Measurements from ENCODE around the gene NFKBIB. TPM values are rescaled to one million over a fixed set of nuclear protein-coding genes. Genes with fewer than 3 reads are reported as not detected.
"Not testable (repeated sequence)": the region's sequence is repeated elsewhere in the genome, so short reads cannot be mapped to it uniquely, and the experiment has no call there.

The NFKBIB gene
- total and polyA plus RNA-seq, 2 donors: 12.6 to 23.6 TPM

DNA sequence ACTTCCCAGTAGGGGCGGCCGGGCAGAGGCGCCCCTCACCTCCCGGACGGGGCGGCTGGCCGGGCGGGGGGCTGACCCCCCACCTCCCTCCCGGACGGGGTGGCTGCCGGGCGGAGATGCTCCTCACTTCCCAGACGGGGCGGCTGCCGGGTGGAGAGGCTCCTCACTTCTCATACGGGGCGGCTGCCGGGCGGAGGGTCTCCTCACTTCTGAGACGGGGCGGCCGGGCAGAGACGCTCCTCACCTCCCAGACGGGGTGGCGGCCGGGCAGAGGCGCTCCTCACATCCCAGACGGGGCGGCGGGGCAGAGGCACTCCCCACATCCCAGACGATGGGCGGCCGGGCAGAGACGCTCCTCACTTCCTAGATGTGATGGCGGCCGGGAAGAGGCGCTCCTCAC lies 44.0 kb upstream of the NFKBIB start:
- not testable (repeated sequence) for DNase-seq (ENCODE audit: low read depth in 6 of 9, low spot score in 9 of 9); H3K9me3 ChIP-seq (ENCODE audit: control insufficient read depth in 2 of 2, insufficient read depth in 1 of 2, low read length in 1 of 2); H3K27ac ChIP-seq (ENCODE audit: low read depth in 1 of 2, low read length in 1 of 2); H3K4me3 ChIP-seq (ENCODE audit: low read length in 2 of 2); H3K36me3 ChIP-seq (ENCODE audit: control insufficient read depth in 2 of 2, insufficient read depth in 2 of 2, low read length in 1 of 2); H3K27me3 ChIP-seq (ENCODE audit: control insufficient read depth in 2 of 2, insufficient read depth in 1 of 2, low read length in 1 of 2)
- 85% methylated on average over 29 of the region's 37 CpGs for WGBS
- H3K4me1 ChIP-seq (ENCODE audit: control insufficient read depth in 2 of 2, insufficient read depth in 2 of 2, low read length in 2 of 2): peaks cover 12 to 25% of the 10 kb centered on the region in 2 donors

- no peaks in the 10 kb centered on the region for H3K36me3 ChIP-seq (ENCODE audit: control insufficient read depth in 2 of 2, insufficient read depth in 2 of 2, low read length in 1 of 2)
- H3K9me3 ChIP-seq (ENCODE audit: control insufficient read depth in 2 of 2, insufficient read depth in 1 of 2, low read length in 1 of 2): no peaks in the 10 kb centered on the region
- no peak overlapping the region for H3K4me3 ChIP-seq (ENCODE audit: low read length in 2 of 2)
- H3K27ac ChIP-seq (ENCODE audit: low read depth in 1 of 2, low read length in 1 of 2): no peak overlapping the region
- peaks cover 4 to 15% of the 10 kb centered on the region in 2 donors for H3K4me1 ChIP-seq (ENCODE audit: control insufficient read depth in 2 of 2, insufficient read depth in 2 of 2, low read length in 2 of 2)
- no peak for DNase-seq (ENCODE audit: low read depth in 6 of 9, low spot score in 9 of 9)
- 72% methylated on average over 3 of the region's 3 CpGs for WGBS
- peaks cover 0 to 4% of the 10 kb centered on the region in 2 donors for H3K27me3 ChIP-seq (ENCODE audit: control insufficient read depth in 2 of 2, insufficient read depth in 1 of 2, low read length in 1 of 2)
Observed at GRCh38 chr19:38856813-38857212, 43.0 kb upstream of the NFKBIB start.

DNA sequence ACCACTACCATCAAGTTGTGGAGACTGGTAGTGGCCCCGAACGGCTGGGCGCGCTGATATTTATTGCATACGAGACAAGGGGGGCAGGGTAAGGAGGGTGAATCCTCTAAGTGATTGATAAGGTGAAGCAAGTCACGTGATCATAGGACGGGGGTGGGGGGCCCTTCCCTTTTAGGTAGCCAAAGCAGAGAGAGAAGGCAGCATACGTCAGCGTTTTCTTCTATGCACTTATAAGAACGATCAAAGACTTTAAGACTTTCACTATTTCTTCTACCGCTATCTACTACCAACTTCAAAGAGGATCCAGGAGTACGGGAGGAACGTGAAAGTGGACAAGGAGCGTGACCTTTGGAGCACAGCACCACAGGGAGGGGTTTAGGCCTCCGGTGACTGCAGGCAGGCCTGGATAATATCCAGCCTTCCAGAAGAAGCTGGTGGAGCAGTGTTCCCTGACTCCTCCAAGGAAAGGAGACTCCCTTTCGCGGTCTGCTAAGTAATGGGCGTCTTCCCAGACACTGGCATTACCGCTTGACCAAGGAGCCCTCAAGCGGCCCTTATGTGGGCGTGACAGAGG lies 40.1 kb upstream of the NFKBIB start:
- H3K36me3 ChIP-seq (ENCODE audit: control insufficient read depth in 2 of 2, insufficient read depth in 2 of 2, low read length in 1 of 2); H3K4me3 ChIP-seq (ENCODE audit: low read length in 2 of 2); H3K4me1 ChIP-seq (ENCODE audit: control insufficient read depth in 2 of 2, insufficient read depth in 2 of 2, low read length in 2 of 2); H3K27me3 ChIP-seq (ENCODE audit: control insufficient read depth in 2 of 2, insufficient read depth in 1 of 2, low read length in 1 of 2); H3K9me3 ChIP-seq (ENCODE audit: control insufficient read depth in 2 of 2, insufficient read depth in 1 of 2, low read length in 1 of 2); DNase-seq (ENCODE audit: low read depth in 6 of 9, low spot score in 9 of 9); H3K27ac ChIP-seq (ENCODE audit: low read depth in 1 of 2, low read length in 1 of 2): not testable (repeated sequence)
- 95% methylated on average over 21 of the region's 21 CpGs for WGBS

GRCh38 chr19:38861368-38861767 lies 38.4 kb upstream of the NFKBIB start:
- Histone ChIP-seq H3K4me3 (ENCODE audit: low read length in 2 of 2) (no peak overlapping the region), H3K27me3 (ENCODE audit: control insufficient read depth in 2 of 2, insufficient read depth in 1 of 2, low read length in 1 of 2) (no peaks in the 10 kb centered on the region), H3K9me3 (ENCODE audit: control insufficient read depth in 2 of 2, insufficient read depth in 1 of 2, low read length in 1 of 2) (no peaks in the 10 kb centered on the region), H3K36me3 (ENCODE audit: control insufficient read depth in 2 of 2, insufficient read depth in 2 of 2, low read length in 1 of 2) (no peaks in the 10 kb centered on the region), H3K4me1 (ENCODE audit: control insufficient read depth in 2 of 2, insufficient read depth in 2 of 2, low read length in 2 of 2) (peaks cover 2 to 8% of the 10 kb centered on the region in 2 donors), H3K27ac (ENCODE audit: low read depth in 1 of 2, low read length in 1 of 2) (no peak overlapping the region)
- whole genome bisulfite sequencing: 99% methylated on average over 3 of the region's 3 CpGs
- DNase-seq (ENCODE audit: low read depth in 6 of 9, low spot score in 9 of 9): no peak

DNA sequence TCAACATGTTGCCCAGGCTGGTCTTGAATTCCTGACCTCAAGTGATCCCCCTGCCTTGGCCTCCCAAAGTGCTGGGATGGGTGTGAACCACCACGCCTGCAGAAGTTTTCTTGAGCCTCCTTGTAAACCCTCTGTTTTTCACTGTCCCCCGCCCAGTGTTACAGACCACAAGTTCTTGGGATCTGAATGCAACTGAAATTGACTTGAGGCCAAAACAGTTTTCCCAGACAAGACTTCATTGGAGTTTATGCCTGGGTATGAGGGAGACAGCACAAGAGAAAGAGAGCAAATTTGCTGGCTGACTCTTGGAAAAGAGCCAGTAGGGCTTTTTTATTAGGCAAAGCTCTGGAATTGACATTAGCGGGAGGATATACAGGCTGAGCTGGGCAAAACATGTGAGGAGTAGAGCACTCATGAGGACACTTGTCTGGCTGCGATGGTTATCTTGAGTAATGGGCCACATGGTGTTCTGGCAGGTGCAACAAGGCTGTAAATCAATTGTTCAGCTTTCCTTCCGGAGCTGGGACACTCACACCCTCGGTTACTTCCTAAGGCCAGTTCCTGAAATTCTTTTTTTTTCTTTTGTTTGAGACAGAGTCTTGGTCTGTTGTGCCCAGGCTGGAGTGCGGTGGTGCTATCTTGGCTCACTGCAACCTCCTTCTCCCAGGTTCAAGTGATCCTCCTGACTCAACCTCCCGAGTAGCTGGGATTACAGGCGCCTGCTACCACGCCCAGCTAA lies 37.3 kb upstream of the NFKBIB start:
- WGBS: 68% methylated on average over 10 of the region's 10 CpGs
- DNase-seq (ENCODE audit: low read depth in 6 of 9, low spot score in 9 of 9): no peak
- H3K4me1 ChIP-seq (ENCODE audit: control insufficient read depth in 2 of 2, insufficient read depth in 2 of 2, low read length in 2 of 2): peaks cover under 1 to 4% of the 10 kb centered on the region in 2 donors

DNA sequence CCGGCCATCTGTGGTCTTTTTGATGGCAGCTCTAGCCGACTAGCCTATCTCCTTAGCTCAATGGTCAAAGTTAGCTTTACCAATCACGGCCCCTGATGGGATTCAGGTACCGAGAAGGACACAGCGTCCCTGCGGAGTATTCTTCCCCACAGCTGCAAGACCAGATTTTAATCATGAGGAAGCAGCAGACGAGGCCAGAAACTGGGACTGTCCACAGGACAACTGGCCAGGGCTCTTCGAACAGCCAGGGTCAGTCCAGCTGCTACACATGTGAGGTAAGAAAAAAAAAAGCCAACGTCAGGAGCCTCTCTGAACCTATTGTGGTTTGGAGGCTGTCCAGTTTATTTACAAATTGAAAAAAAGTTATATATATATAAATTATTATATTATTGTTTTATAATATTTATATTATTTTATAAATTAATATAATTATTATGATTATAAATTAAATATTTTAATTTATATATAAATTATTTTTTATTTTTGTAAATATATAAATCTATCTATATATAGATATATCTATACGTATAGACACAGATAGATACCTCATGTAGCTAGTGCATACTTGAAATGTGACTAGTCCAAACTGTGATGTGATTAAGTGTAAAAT lies 32.5 kb upstream of the NFKBIB start:
- Histone ChIP-seq H3K4me1 (ENCODE audit: control insufficient read depth in 2 of 2, insufficient read depth in 2 of 2, low read length in 2 of 2) (peaks cover 15 to 21% of the 10 kb centered on the region in 2 donors), H3K27me3 (ENCODE audit: control insufficient read depth in 2 of 2, insufficient read depth in 1 of 2, low read length in 1 of 2) (peaks cover 0 to 6% of the 10 kb centered on the region in 2 donors), H3K9me3 (ENCODE audit: control insufficient read depth in 2 of 2, insufficient read depth in 1 of 2, low read length in 1 of 2) (no peaks in the 10 kb centered on the region), H3K4me3 (ENCODE audit: low read length in 2 of 2) (no peak overlapping the region), H3K27ac (ENCODE audit: low read depth in 1 of 2, low read length in 1 of 2) (no peak overlapping the region), H3K36me3 (ENCODE audit: control insufficient read depth in 2 of 2, insufficient read depth in 2 of 2, low read length in 1 of 2) (no peaks in the 10 kb centered on the region)
- 95% methylated on average over 10 of the region's 10 CpGs for WGBS
- DNase-seq (ENCODE audit: low read depth in 6 of 9, low spot score in 9 of 9): no peak

More for the DNA sequence above, 37.3 kb upstream of the NFKBIB start:
- Histone ChIP-seq H3K4me3 (ENCODE audit: low read length in 2 of 2) (no peak overlapping the region), H3K9me3 (ENCODE audit: control insufficient read depth in 2 of 2, insufficient read depth in 1 of 2, low read length in 1 of 2) (no peaks in the 10 kb centered on the region), H3K27ac (ENCODE audit: low read depth in 1 of 2, low read length in 1 of 2) (no peak overlapping the region), H3K27me3 (ENCODE audit: control insufficient read depth in 2 of 2, insufficient read depth in 1 of 2, low read length in 1 of 2) (no peaks in the 10 kb centered on the region), H3K36me3 (ENCODE audit: control insufficient read depth in 2 of 2, insufficient read depth in 2 of 2, low read length in 1 of 2) (no peaks in the 10 kb centered on the region)

DNA sequence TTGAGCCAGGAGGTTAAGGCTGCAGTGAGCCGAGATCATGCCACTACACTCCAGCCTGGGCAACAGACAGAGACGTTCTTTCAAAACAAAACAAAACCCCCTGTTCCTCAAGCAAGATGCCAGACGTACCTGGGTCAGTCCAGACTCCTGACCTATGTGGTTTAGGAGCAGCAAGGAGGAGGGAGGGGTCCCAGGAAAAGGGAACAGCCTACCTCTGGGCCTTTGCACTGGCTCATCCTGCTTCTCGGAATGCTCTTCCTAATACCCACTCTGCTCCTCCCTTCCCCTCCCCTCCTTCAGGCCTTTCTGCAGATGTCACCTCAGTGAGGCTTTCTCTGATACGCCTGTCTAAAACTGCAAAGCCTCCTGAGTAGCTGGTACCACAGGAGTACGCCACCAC lies 31.2 kb upstream of the NFKBIB start:
- Histone ChIP-seq H3K27ac (ENCODE audit: low read depth in 1 of 2, low read length in 1 of 2) (no peak overlapping the region), H3K9me3 (ENCODE audit: control insufficient read depth in 2 of 2, insufficient read depth in 1 of 2, low read length in 1 of 2) (no peaks in the 10 kb centered on the region), H3K4me3 (ENCODE audit: low read length in 2 of 2) (no peak overlapping the region), H3K4me1 (ENCODE audit: control insufficient read depth in 2 of 2, insufficient read depth in 2 of 2, low read length in 2 of 2) (peaks cover 15 to 21% of the 10 kb centered on the region in 2 donors), H3K27me3 (ENCODE audit: control insufficient read depth in 2 of 2, insufficient read depth in 1 of 2, low read length in 1 of 2) (peaks cover 0 to 6% of the 10 kb centered on the region in 2 donors), H3K36me3 (ENCODE audit: control insufficient read depth in 2 of 2, insufficient read depth in 2 of 2, low read length in 1 of 2) (no peaks in the 10 kb centered on the region)
- 93% methylated on average over 6 of the region's 6 CpGs for WGBS
- no peak for DNase-seq (ENCODE audit: low read depth in 6 of 9, low spot score in 9 of 9)

DNA sequence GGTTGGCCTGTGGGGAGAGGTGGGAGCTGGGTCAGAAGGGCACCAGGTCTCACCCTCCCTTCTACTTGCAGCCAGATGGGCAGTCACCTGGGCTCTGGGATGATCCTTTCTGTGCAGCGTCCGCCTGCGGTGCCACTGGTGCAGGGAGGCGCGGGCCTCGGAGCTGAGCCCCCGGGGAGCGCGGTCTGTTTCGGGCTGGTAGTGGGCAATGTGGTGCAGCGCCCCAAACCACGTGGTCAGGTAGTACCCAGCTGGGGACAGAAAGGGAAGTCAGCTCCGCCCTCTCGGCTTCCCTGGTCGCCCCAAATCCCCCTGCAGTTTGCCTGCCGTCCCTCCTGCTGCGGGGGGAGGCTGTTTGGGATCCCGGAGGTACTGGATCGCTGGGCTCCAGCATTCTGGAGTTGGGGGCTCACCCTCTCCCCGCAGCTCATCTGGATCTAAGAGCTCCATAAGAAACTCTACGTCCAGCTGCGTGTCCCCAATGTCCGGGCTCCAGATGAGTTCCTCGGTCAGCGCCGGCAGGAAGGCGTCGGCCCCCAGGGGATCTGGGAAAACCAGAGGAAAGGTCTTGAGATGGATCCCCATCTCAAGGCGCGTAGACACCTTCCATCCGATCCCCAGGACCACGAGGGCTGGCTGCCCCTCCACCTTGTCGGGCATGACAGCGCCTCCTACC lies 30.5 kb upstream of the NFKBIB start:
- Histone ChIP-seq H3K27me3 (ENCODE audit: control insufficient read depth in 2 of 2, insufficient read depth in 1 of 2, low read length in 1 of 2) (peaks cover 0 to 6% of the 10 kb centered on the region in 2 donors), H3K4me1 (ENCODE audit: control insufficient read depth in 2 of 2, insufficient read depth in 2 of 2, low read length in 2 of 2) (peaks cover 15 to 20% of the 10 kb centered on the region in 2 donors), H3K27ac (ENCODE audit: low read depth in 1 of 2, low read length in 1 of 2) (peak overlapping the region in 1 of 2 donors; percentile 74), H3K9me3 (ENCODE audit: control insufficient read depth in 2 of 2, insufficient read depth in 1 of 2, low read length in 1 of 2) (no peaks in the 10 kb centered on the region), H3K4me3 (ENCODE audit: low read length in 2 of 2) (peak overlapping the region; percentile 52 to 55), H3K36me3 (ENCODE audit: control insufficient read depth in 2 of 2, insufficient read depth in 2 of 2, low read length in 1 of 2) (no peaks in the 10 kb centered on the region)
- DNase-seq (ENCODE audit: low read depth in 6 of 9, low spot score in 9 of 9): peak in 2 of 9 donors; percentile 12 to 38
- WGBS: 5% methylated on average over 34 of the region's 34 CpGs

All from thymus (tissue), 11 donors.